ENCODE results near the gene NDUFAF7. TPM values are rescaled to one million over a fixed set of nuclear protein-coding genes. Genes with fewer than 3 reads are reported as not detected.

NDUFAF7 gene
- total and polyA plus RNA-seq, 9 of the 15 experiments (the other 6 are each of a cell fraction or from before 2014, with no cell fraction given), result 14.9 to 41.6 (median 23.9) TPM

DNA sequence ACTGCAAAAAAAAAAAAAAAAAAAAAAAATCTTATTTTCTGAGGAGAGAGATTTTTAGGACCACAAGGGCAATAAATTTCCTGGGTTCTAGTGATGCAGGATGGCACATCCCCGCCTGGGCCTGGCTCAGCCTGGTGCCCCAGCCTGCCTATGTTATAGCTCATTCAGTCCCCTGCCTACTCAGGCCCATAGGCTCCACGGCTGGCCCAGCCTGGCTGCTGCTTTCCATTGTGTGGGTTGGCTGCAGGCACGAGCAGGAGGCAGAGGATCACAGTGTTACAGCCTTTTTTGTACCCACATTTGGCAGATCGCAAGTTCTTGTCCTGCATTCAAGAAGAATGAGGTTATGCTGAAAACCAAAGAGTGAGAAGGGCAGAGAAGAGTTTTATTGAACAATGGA is 40.2 kb upstream of the NDUFAF7 start:
- no peak overlapping the region for H3K4me2 ChIP-seq (ENCODE audit: insufficient read depth, low read length)
- WGBS (ENCODE audit: insufficient coverage, low coverage, missing lambda C conversion rate), result 40% methylated on average over 4 of the region's 4 CpGs
- no peak for FAIRE-seq

More for the DNA sequence above, 40.2 kb upstream of the NDUFAF7 start:
- ATAC-seq (no peak), DNase-seq (ENCODE audit: extremely low read depth in 1 of 4, low spot score in 3 of 4) (no peak)
- Histone ChIP-seq H3K4me1 (replicated peaks in 1 of 2; ENCODE audit: control insufficient read depth in 2 of 2, insufficient read depth in 2 of 2, low read length in 2 of 2) (peaks cover 4 to 9% of the 10 kb centered on the region in 2 experiments; a peak in 3 of 5 replicates), H3K9me3 (replicated peaks; ENCODE audit: control insufficient read depth, insufficient read depth, low read depth, low read length) (peaks cover 3% of the 10 kb centered on the region; the same call in 1 of the 2 replicates), H3K9me1 (ENCODE audit: control insufficient read depth, insufficient read depth, low read length) (no peaks in the 10 kb centered on the region), H2AFZ (ENCODE audit: low read depth, low read length) (no peak overlapping the region; the same call in 1 of the 2 replicates), H3K27me3 (ENCODE audit: control insufficient read depth in 2 of 2, insufficient read depth in 2 of 2, low read length in 2 of 2) (peaks cover 0 to 2% of the 10 kb centered on the region in 2 experiments; a peak in 1 of 5 replicates), H3K79me2 (ENCODE audit: control insufficient read depth, insufficient read depth, low read length) (peaks cover under 1% of the 10 kb centered on the region; the same call in 1 of the 3 replicates), H3K4me3 (no peak overlapping the region), H3K27ac (ENCODE audit: extremely low read depth, low read depth, low read length) (no peak overlapping the region), H3K36me3 (ENCODE audit: control insufficient read depth, insufficient read depth, low read length) (no peaks in the 10 kb centered on the region), H3K9ac (ENCODE audit: insufficient read depth in 1 of 2, low read depth in 2 of 2, low read length in 2 of 2) (no peak overlapping the region), H4K20me1 (replicated peaks; ENCODE audit: control insufficient read depth, insufficient read depth, low read length) (no peaks in the 10 kb centered on the region)
- BruUV-seq (replicated peaks), result no TSS peak
- CTCF ChIA-PET (ENCODE audit: low intra/inter-chr PET ratio), result no interaction called here
- TF ChIP-seq, protein P1, sequence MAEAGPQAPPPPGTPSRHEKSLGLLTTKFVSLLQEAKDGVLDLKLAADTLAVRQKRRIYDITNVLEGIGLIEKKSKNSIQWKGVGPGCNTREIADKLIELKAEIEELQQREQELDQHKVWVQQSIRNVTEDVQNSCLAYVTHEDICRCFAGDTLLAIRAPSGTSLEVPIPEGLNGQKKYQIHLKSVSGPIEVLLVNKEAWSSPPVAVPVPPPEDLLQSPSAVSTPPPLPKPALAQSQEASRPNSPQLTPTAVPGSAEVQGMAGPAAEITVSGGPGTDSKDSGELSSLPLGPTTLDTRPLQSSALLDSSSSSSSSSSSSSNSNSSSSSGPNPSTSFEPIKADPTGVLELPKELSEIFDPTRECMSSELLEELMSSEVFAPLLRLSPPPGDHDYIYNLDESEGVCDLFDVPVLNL (CRISPR knock-in tag; IDR thresholded peaks at IDR 0.05; ENCODE audit: low read depth), result no peak
- TF ChIP-seq, protein P2, sequence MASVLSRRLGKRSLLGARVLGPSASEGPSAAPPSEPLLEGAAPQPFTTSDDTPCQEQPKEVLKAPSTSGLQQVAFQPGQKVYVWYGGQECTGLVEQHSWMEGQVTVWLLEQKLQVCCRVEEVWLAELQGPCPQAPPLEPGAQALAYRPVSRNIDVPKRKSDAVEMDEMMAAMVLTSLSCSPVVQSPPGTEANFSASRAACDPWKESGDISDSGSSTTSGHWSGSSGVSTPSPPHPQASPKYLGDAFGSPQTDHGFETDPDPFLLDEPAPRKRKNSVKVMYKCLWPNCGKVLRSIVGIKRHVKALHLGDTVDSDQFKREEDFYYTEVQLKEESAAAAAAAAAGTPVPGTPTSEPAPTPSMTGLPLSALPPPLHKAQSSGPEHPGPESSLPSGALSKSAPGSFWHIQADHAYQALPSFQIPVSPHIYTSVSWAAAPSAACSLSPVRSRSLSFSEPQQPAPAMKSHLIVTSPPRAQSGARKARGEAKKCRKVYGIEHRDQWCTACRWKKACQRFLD (CRISPR knock-in tag; IDR thresholded peaks at IDR 0.05), result no peak
- no peak for TF ChIP-seq ZNF165 (CRISPR knock-in tag; IDR thresholded peaks at IDR 0.05; ENCODE audit: borderline replicate concordance)
- TF ChIP-seq MCM3 (IDR thresholded peaks at IDR 0.05), result no peak
- POLR2A ChIA-PET, result interaction anchor here (0.6 to 1.6 kb wide), 2 partner anchors 10 to 12 kb away, joined by 3 to 8 read pairs; no protein-coding TSS in a partner anchor
- intact Hi-C loops (cut with micrococcal nuclease), result no loop called here
- in situ Hi-C loops (cut with MboI), result no loop called here

All from K562 (cell line).